Measurements from ENCODE around the gene CACNA1S. TPM values are rescaled to one million over a fixed set of nuclear protein-coding genes. Genes with fewer than 3 reads are reported as not detected.

The CACNA1S gene
- total RNA-seq, 1 experiment from 2014 or later = not detected

DNA sequence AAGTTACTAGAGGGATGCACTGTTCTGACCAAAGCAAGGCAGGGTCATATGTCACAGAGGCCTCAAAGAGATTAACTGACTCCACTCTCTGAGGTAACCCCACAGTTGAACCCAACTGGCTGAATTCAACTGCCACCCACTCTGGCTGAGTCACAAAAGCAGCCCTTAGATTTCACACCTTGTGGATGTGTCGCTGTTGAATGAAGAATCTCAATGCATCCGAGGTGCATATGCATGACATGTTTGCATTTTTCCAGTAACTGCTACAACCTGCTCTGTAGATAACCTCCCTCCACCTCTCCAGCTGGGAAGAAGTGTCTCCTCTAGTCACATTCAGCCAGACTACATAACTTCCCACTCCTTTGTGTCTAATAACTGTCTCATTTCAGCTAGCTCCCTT, 60.8 kb downstream of the CACNA1S start:
- H3K9me3 Mint-ChIP-seq = no peaks in the 10 kb centered on the region
- peaks cover 13% of the 10 kb centered on the region for H3K27me3 Mint-ChIP-seq (ENCODE audit: low read depth)
- H4K91ac ChIP-seq (ENCODE audit: insufficient read length, low read depth, low read length) = no peak overlapping the region
- no peaks in the 10 kb centered on the region for H4K20me1 ChIP-seq (ENCODE audit: control insufficient read depth, insufficient read depth, insufficient read length)
- TF ChIP-seq, protein P1, sequence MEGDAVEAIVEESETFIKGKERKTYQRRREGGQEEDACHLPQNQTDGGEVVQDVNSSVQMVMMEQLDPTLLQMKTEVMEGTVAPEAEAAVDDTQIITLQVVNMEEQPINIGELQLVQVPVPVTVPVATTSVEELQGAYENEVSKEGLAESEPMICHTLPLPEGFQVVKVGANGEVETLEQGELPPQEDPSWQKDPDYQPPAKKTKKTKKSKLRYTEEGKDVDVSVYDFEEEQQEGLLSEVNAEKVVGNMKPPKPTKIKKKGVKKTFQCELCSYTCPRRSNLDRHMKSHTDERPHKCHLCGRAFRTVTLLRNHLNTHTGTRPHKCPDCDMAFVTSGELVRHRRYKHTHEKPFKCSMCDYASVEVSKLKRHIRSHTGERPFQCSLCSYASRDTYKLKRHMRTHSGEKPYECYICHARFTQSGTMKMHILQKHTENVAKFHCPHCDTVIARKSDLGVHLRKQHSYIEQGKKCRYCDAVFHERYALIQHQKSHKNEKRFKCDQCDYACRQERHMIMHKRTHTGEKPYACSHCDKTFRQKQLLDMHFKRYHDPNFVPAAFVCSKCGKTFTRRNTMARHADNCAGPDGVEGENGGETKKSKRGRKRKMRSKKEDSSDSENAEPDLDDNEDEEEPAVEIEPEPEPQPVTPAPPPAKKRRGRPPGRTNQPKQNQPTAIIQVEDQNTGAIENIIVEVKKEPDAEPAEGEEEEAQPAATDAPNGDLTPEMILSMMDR (conservative IDR thresholded peaks at IDR 0.05) = no peak
- H3K79me1 ChIP-seq (ENCODE audit: insufficient read depth, low read depth, low read length, poor library complexity, severe bottlenecking) = no peaks in the 10 kb centered on the region
- no peak overlapping the region for H3K9ac ChIP-seq (ENCODE audit: extremely low read depth, insufficient read length, low read length)
- no peaks in the 10 kb centered on the region for H3K27me3 ChIP-seq (ENCODE audit: insufficient read depth, low read length)
- H3K27ac ChIP-seq (ENCODE audit: insufficient read length, low read depth, low read length) = no peak overlapping the region
- H3K79me2 ChIP-seq (ENCODE audit: insufficient read depth, low read length) = no peaks in the 10 kb centered on the region
- H2BK12ac ChIP-seq (ENCODE audit: insufficient read length, low read depth, low read length) = no peak overlapping the region
- H3K27ac Mint-ChIP-seq = no peak overlapping the region; a peak in 1 of 7 replicates
- no peak overlapping the region for H3K14ac ChIP-seq (ENCODE audit: insufficient read depth, low read length)
- no peak overlapping the region for H3K18ac ChIP-seq (ENCODE audit: insufficient read length, low read depth, low read length)
- no peak overlapping the region for H2BK20ac ChIP-seq (ENCODE audit: low read depth, low read length, poor library complexity, severe bottlenecking)
- no peak overlapping the region for H3T11ph ChIP-seq (ENCODE audit: low read length)
- no peak for DNase-seq
- WGBS (ENCODE audit: extremely low coverage, insufficient read length, low lambda C conversion rate) = no CpG with 5 or more reads among the region's 2 CpGs
- no peak overlapping the region for H2BK120ac ChIP-seq (ENCODE audit: low read depth, low read length, poor library complexity, severe bottlenecking)
- no peak overlapping the region for H3K4me2 ChIP-seq (ENCODE audit: insufficient read depth, insufficient read length, low read length)
- H3K23ac ChIP-seq (ENCODE audit: insufficient read length, low read depth, low read length) = no peak overlapping the region
- H2BK5ac ChIP-seq (ENCODE audit: insufficient read length, low read length) = no peak overlapping the region
- H3K9me3 ChIP-seq (ENCODE audit: control insufficient read depth, low read depth, low read length) = no peaks in the 10 kb centered on the region
- no peak overlapping the region for H2AFZ ChIP-seq (ENCODE audit: low read length)
- H3K4me1 Mint-ChIP-seq = peaks cover 5 to 22% of the 10 kb centered on the region in 2 experiments
- H3K23me2 ChIP-seq (ENCODE audit: insufficient read length, low read depth, low read length, poor library complexity, severe bottlenecking) = no peaks in the 10 kb centered on the region
- no peak overlapping the region for H2BK15ac ChIP-seq (ENCODE audit: low read depth, low read length)
- H4K8ac ChIP-seq (replicated peaks; ENCODE audit: insufficient read length, low read depth, low read length) = no peak overlapping the region
- H3K56ac ChIP-seq (ENCODE audit: insufficient read length, low read depth, low read length) = no peak overlapping the region
- no peak overlapping the region for H4K5ac ChIP-seq (ENCODE audit: insufficient read length, low read depth, low read length)
- no peak overlapping the region for H3K4ac ChIP-seq (ENCODE audit: low read depth, low read length)
- H3K4me1 ChIP-seq (ENCODE audit: insufficient read depth, low read length) = no peaks in the 10 kb centered on the region
- H2AK5ac ChIP-seq (ENCODE audit: insufficient read length, low read length) = no peak overlapping the region
- H3K36me3 Mint-ChIP-seq (ENCODE audit: insufficient read depth in 1 of 3, low read depth in 3 of 3) = no peaks in the 10 kb centered on the region
- H3K4me3 Mint-ChIP-seq = no peak overlapping the region

Measured in H9 (cell line).